ENCODE measurements around the gene MED17.

MED17 gene

DNA sequence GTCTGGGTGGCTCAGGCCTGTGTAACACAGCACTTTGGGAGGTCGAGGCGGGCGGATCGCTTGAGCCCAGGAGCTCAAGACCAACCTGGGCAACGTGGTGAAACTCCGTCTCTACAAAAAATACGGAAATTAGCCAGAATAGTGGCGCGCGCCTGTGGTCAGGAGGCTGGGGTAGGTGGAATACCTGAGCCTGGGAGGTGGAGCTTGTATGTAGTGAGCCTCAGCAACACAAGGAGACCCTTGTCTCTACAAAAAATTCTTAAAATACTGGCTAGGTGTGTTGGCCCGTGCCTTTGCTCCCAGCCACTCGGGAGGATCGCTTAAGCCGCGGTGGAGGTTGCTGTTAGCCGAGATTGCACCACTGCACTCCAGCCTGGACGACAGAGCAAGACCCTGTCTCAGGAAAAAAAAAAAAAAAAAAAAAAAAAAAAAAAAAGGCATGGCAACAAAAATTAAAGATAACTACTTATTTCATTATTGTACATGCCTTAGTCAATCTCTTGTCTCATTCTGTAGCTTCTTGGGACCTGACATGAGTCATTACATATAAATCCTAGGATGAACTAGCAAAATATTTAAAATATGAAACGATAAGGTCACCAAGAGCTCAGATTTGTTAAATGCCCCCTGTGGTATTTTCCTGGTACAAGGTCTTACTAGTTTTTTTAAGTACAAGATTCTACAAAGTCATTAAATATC, 43.9 kb upstream of the MED17 start:
- ATAC-seq: peak; percentile 5; the same call in 2 of the 3 replicates
- TF ChIP-seq, protein P1, sequence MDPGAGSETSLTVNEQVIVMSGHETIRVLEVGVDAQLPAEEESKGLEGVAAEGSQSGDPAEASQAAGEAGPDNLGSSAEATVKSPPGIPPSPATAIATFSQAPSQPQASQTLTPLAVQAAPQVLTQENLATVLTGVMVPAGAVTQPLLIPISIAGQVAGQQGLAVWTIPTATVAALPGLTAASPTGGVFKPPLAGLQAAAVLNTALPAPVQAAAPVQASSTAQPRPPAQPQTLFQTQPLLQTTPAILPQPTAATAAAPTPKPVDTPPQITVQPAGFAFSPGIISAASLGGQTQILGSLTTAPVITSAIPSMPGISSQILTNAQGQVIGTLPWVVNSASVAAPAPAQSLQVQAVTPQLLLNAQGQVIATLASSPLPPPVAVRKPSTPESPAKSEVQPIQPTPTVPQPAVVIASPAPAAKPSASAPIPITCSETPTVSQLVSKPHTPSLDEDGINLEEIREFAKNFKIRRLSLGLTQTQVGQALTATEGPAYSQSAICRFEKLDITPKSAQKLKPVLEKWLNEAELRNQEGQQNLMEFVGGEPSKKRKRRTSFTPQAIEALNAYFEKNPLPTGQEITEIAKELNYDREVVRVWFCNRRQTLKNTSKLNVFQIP (CRISPR knock-in tag; IDR thresholded peaks at IDR 0.05; ENCODE audit: borderline replicate concordance, low read depth): no peak
- TF ChIP-seq, protein P2, sequence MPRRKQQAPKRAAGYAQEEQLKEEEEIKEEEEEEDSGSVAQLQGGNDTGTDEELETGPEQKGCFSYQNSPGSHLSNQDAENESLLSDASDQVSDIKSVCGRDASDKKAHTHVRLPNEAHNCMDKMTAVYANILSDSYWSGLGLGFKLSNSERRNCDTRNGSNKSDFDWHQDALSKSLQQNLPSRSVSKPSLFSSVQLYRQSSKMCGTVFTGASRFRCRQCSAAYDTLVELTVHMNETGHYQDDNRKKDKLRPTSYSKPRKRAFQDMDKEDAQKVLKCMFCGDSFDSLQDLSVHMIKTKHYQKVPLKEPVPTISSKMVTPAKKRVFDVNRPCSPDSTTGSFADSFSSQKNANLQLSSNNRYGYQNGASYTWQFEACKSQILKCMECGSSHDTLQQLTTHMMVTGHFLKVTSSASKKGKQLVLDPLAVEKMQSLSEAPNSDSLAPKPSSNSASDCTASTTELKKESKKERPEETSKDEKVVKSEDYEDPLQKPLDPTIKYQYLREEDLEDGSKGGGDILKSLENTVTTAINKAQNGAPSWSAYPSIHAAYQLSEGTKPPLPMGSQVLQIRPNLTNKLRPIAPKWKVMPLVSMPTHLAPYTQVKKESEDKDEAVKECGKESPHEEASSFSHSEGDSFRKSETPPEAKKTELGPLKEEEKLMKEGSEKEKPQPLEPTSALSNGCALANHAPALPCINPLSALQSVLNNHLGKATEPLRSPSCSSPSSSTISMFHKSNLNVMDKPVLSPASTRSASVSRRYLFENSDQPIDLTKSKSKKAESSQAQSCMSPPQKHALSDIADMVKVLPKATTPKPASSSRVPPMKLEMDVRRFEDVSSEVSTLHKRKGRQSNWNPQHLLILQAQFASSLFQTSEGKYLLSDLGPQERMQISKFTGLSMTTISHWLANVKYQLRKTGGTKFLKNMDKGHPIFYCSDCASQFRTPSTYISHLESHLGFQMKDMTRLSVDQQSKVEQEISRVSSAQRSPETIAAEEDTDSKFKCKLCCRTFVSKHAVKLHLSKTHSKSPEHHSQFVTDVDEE (CRISPR knock-in tag; IDR thresholded peaks at IDR 0.05): no peak
- TF ChIP-seq TOX (CRISPR knock-in tag; IDR thresholded peaks at IDR 0.05; ENCODE audit: borderline replicate concordance): no peak
- TF ChIP-seq, protein P3, sequence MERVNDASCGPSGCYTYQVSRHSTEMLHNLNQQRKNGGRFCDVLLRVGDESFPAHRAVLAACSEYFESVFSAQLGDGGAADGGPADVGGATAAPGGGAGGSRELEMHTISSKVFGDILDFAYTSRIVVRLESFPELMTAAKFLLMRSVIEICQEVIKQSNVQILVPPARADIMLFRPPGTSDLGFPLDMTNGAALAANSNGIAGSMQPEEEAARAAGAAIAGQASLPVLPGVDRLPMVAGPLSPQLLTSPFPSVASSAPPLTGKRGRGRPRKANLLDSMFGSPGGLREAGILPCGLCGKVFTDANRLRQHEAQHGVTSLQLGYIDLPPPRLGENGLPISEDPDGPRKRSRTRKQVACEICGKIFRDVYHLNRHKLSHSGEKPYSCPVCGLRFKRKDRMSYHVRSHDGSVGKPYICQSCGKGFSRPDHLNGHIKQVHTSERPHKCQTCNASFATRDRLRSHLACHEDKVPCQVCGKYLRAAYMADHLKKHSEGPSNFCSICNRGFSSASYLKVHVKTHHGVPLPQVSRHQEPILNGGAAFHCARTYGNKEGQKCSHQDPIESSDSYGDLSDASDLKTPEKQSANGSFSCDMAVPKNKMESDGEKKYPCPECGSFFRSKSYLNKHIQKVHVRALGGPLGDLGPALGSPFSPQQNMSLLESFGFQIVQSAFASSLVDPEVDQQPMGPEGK (CRISPR knock-in tag; IDR thresholded peaks at IDR 0.05; ENCODE audit: borderline replicate concordance): no peak
- TF ChIP-seq ZNF70 (CRISPR knock-in tag; IDR thresholded peaks at IDR 0.05): no peak
- TF ChIP-seq PPARA (CRISPR knock-in tag; IDR thresholded peaks at IDR 0.05; ENCODE audit: borderline replicate concordance): no peak
- TF ChIP-seq GLIS3 (CRISPR knock-in tag; IDR thresholded peaks at IDR 0.05): no peak
- TF ChIP-seq ZFP3 (CRISPR knock-in tag; IDR thresholded peaks at IDR 0.05): no peak
- no peak for TF ChIP-seq ESRRG (CRISPR knock-in tag; IDR thresholded peaks at IDR 0.05)
- TF ChIP-seq OSR1 (CRISPR knock-in tag; IDR thresholded peaks at IDR 0.05): no peak

DNA sequence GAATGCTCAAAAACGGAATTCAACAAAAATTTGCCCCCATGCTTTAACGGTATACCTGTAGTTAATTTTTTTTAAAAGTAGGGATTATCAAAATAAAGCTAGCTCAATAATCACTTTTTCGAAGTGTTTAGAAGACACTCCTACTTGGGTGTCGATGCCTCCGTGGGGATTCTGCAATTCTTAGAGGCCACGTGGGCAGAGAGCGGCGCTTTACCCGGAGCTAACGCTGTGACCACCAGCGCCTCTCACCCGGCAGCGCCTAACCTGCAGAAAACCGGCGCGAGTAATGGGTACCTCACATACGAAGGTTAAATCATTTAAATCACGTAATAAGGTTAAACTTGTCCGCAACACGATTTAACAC, 43.4 kb upstream of the MED17 start:
- TF ChIP-seq, protein P3 (CRISPR knock-in tag; IDR thresholded peaks at IDR 0.05; ENCODE audit: borderline replicate concordance): no peak
- no peak for TF ChIP-seq CSDC2 (CRISPR knock-in tag; IDR thresholded peaks at IDR 0.05)
- peak; percentile 65 for ATAC-seq

DNA sequence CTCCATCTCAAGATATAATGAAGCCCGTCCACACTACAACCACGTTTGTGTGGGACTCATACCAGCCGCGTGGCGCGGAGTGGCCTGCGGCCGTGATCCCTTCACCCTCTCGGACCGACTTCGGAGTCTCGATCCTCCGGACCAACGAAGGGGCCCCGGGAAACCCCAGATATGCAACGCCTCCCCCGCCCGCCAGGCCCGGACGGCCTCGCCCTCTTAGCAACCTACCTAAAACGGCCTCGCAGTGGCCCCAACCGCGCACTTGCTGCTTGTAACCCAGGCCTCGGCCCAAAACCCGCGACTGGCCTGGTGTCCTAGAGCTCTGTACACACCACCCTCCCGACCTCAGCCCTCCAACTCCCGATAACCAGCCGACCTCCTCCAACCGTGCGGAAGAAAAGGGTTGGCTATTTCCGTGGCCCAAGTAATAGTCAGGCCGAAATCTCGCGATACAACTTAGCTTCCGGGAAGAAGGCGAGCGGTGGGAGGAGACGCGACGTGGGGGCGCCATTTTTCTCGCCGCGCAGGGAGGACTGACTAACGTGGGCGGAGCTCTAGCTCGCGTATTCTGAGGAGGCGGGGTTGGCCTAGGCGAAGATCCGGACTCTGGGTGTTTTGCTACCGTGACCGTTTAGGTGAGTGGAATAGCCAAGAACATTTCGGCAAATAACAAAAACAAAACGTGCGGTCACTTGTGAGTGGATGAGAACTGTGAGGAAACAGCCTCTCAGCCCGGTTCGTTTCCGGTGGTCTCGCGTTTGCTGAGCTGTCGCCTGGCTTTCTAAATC, 42.8 kb upstream of the MED17 start, which contains the start of the genes C11orf54 and TAF1D:
C11orf54 (plus strand) TSS at position 579 of the 788 bp plus-strand sequence. CDS start 5,722 bp downstream, outside the sequence.
TAF1D (minus strand) TSS at position 402 of the 788 bp plus-strand sequence. CDS start 2,191 bp downstream, outside the sequence.
- ATAC-seq: peak; percentile 94
- TF ChIP-seq OSR1 (CRISPR knock-in tag; IDR thresholded peaks at IDR 0.05) (no peak), ZC3H10 (CRISPR knock-in tag; IDR thresholded peaks at IDR 0.05) (0 out of 2 replicates have a peak, but pooled peaks have one; percentile 41), PPARA (CRISPR knock-in tag; IDR thresholded peaks at IDR 0.05; ENCODE audit: borderline replicate concordance) (no peak), ZNF70 (CRISPR knock-in tag; IDR thresholded peaks at IDR 0.05) (no peak), TCF4 (CRISPR knock-in tag; IDR thresholded peaks at IDR 0.05; ENCODE audit: borderline replicate concordance) (no peak), ZFP3 (CRISPR knock-in tag; IDR thresholded peaks at IDR 0.05) (no peak), RARB (CRISPR knock-in tag; IDR thresholded peaks at IDR 0.05) (no peak), ZNF565 (CRISPR knock-in tag; conservative IDR thresholded peaks at IDR 0.05; ENCODE audit: low read depth) (no peak), ISL1 (CRISPR knock-in tag; IDR thresholded peaks at IDR 0.05) (no peak), ZNF8 (CRISPR knock-in tag; IDR thresholded peaks at IDR 0.05) (peak; percentile 7; the same call in 1 of the 2 replicates)
- TF ChIP-seq, protein P1 (CRISPR knock-in tag; IDR thresholded peaks at IDR 0.05; ENCODE audit: borderline replicate concordance, low read depth): no peak
- TF ChIP-seq, protein P2 (CRISPR knock-in tag; IDR thresholded peaks at IDR 0.05): no peak
- TF ChIP-seq, protein P4, sequence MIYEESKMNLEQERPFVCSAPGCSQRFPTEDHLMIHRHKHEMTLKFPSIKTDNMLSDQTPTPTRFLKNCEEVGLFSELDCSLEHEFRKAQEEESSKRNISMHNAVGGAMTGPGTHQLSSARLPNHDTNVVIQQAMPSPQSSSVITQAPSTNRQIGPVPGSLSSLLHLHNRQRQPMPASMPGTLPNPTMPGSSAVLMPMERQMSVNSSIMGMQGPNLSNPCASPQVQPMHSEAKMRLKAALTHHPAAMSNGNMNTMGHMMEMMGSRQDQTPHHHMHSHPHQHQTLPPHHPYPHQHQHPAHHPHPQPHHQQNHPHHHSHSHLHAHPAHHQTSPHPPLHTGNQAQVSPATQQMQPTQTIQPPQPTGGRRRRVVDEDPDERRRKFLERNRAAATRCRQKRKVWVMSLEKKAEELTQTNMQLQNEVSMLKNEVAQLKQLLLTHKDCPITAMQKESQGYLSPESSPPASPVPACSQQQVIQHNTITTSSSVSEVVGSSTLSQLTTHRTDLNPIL (CRISPR knock-in tag; IDR thresholded peaks at IDR 0.05; ENCODE audit: low read depth): no peak
- TF ChIP-seq, protein P5, sequence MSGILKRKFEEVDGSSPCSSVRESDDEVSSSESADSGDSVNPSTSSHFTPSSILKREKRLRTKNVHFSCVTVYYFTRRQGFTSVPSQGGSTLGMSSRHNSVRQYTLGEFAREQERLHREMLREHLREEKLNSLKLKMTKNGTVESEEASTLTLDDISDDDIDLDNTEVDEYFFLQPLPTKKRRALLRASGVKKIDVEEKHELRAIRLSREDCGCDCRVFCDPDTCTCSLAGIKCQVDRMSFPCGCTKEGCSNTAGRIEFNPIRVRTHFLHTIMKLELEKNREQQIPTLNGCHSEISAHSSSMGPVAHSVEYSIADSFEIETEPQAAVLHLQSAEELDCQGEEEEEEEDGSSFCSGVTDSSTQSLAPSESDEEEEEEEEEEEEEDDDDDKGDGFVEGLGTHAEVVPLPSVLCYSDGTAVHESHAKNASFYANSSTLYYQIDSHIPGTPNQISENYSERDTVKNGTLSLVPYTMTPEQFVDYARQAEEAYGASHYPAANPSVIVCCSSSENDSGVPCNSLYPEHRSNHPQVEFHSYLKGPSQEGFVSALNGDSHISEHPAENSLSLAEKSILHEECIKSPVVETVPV (CRISPR knock-in tag; IDR thresholded peaks at IDR 0.05): no peak

Measured in SK-N-SH treated with all-trans-retinoic acid at 6 μM for 48 hours (cell line).